ENCODE data around the gene GCK. TPM values are rescaled to one million over a fixed set of nuclear protein-coding genes. Genes with fewer than 3 reads are reported as not detected.

Gene GCK
- polyA plus RNA-seq, 1 of the 3 experiments (the other 2 are of a cell fraction): 1.6 TPM

- no peaks in the 10 kb centered on the region for H3K9me2 ChIP-seq
- H3F3A ChIP-seq (replicated peaks; ENCODE audit: insufficient read depth): peaks cover 11% of the 10 kb centered on the region
- H2AFZ ChIP-seq (ENCODE audit: low read depth): no peak overlapping the region
- ChIA-PET POLR2A (interaction anchor here (1.2 to 3.2 kb wide), 9 partner anchors 9 to 78 kb away, joined by 3 to 18 read pairs (median 5); partner anchors contain the start of genes AEBP1, PGAM2 and YKT6), CTCF (interaction anchor here (0.6 to 3.3 kb wide), 16 partner anchors 8 to 113 kb away, joined by 3 to 15 read pairs (median 3); partner anchors contain the start of genes AEBP1 and YKT6)
- H3K79me2 ChIP-seq (ENCODE audit: insufficient read depth): peaks cover 43% of the 10 kb centered on the region
- no peaks in the 10 kb centered on the region for H3K27me3 ChIP-seq (ENCODE audit: insufficient read depth)
- peak overlapping the region; percentile 84 for H3K9ac ChIP-seq
- H3K4me1 ChIP-seq (ENCODE audit: control insufficient read depth in 1 of 2, insufficient read depth in 2 of 2, low read depth in 1 of 2, low read length in 1 of 2): peaks cover 7 to 20% of the 10 kb centered on the region in 2 experiments; a peak in 3 of 4 replicates
- no peaks in the 10 kb centered on the region for H4K20me1 ChIP-seq (ENCODE audit: insufficient read depth)
- peak overlapping the region; percentile 99 for H3K4me2 ChIP-seq
- DNase-seq: peak; percentile 51
- WGBS (ENCODE audit: low lambda C conversion rate): 37% methylated on average over 1 of the region's 1 CpG
- peak overlapping the region; percentile 71 to 92 for H3K4me3 ChIP-seq (ENCODE audit: low read depth in 2 of 2, low read length in 1 of 2)
- H3K36me3 ChIP-seq (replicated peaks in 1 of 2; ENCODE audit: control insufficient read depth in 1 of 2, insufficient read depth in 2 of 2, low read length in 1 of 2): peaks cover 20 to 31% of the 10 kb centered on the region in 2 experiments
- TF ChIP-seq IRF3 (IDR thresholded peaks at IDR 0.05; ENCODE audit: low read depth, low read length): no peak
- no peaks in the 10 kb centered on the region for H3K9me3 ChIP-seq
- H3K27ac ChIP-seq (ENCODE audit: low read depth in 2 of 2, low read length in 1 of 2): peak overlapping the region; percentile 63 to 68
Measured at GRCh38 chr7:44122529-44122928, 66.7 kb downstream of the GCK start.

- no peak overlapping the region for H2AFZ ChIP-seq (ENCODE audit: low read depth)
- H3K4me3 ChIP-seq (ENCODE audit: low read depth in 2 of 2, low read length in 1 of 2): peak overlapping the region; percentile 71 to 92; a peak in 2 of 4 replicates
- H3K4me2 ChIP-seq: peak overlapping the region; percentile 99
- H3K36me3 ChIP-seq (replicated peaks in 1 of 2; ENCODE audit: control insufficient read depth in 1 of 2, insufficient read depth in 2 of 2, low read length in 1 of 2): peaks cover 20 to 36% of the 10 kb centered on the region in 2 experiments
- H4K20me1 ChIP-seq (ENCODE audit: insufficient read depth): no peaks in the 10 kb centered on the region
- DNase-seq: no peak
- peak overlapping the region in 1 of 2 experiments; percentile 63; a peak in 1 of 4 replicates for H3K27ac ChIP-seq (ENCODE audit: low read depth in 2 of 2, low read length in 1 of 2)
- H3K4me1 ChIP-seq (ENCODE audit: control insufficient read depth in 1 of 2, insufficient read depth in 2 of 2, low read depth in 1 of 2, low read length in 1 of 2): peaks cover 7 to 20% of the 10 kb centered on the region in 2 experiments; a peak in 3 of 4 replicates
- CTCF ChIA-PET: interaction anchor here (1.0 to 3.3 kb wide), 7 partner anchors 11 to 79 kb away, joined by 3 to 15 read pairs (median 6); partner anchors contain the start of genes AEBP1 and YKT6
- H3K27me3 ChIP-seq (ENCODE audit: insufficient read depth): no peaks in the 10 kb centered on the region
- H3K9ac ChIP-seq: peak overlapping the region; percentile 84; the same call in 1 of the 2 replicates
- H3K79me2 ChIP-seq (ENCODE audit: insufficient read depth): peaks cover 43% of the 10 kb centered on the region
- peaks cover 11% of the 10 kb centered on the region for H3F3A ChIP-seq (replicated peaks; ENCODE audit: insufficient read depth)
- no peaks in the 10 kb centered on the region for H3K9me3 ChIP-seq
- POLR2A ChIA-PET: interaction anchor here (1.7 to 3.2 kb wide), 3 partner anchors 10 to 56 kb away, joined by 5 to 18 read pairs (median 9); partner anchors contain the start of genes AEBP1 and PGAM2
- TF ChIP-seq NFIC (IDR thresholded peaks at IDR 0.05; ENCODE audit: borderline replicate concordance) (no peak), EZH2phosphoT487 (IDR thresholded peaks at IDR 0.05; ENCODE audit: borderline replicate concordance, low read depth) (no peak), FOSL2 (IDR thresholded peaks at IDR 0.05; ENCODE audit: borderline replicate concordance, low read depth) (no peak), ZBTB33 (IDR thresholded peaks at IDR 0.05; ENCODE audit: borderline replicate concordance, low read depth) (no peak), PBX3 (IDR thresholded peaks at IDR 0.05) (no peak), RFX5 (IDR thresholded peaks at IDR 0.05; ENCODE audit: low read length) (no peak), FOXM1 (IDR thresholded peaks at IDR 0.05; ENCODE audit: low read depth) (no peak), NRF1 (IDR thresholded peaks at IDR 0.05; ENCODE audit: low read depth, low read length) (no peak), JUND (IDR thresholded peaks at IDR 0.05) (no peak)
- TF ChIP-seq, protein P1, sequence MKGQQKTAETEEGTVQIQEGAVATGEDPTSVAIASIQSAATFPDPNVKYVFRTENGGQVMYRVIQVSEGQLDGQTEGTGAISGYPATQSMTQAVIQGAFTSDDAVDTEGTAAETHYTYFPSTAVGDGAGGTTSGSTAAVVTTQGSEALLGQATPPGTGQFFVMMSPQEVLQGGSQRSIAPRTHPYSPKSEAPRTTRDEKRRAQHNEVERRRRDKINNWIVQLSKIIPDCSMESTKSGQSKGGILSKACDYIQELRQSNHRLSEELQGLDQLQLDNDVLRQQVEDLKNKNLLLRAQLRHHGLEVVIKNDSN (IDR thresholded peaks at IDR 0.05; ENCODE audit: borderline replicate concordance, low read depth): no peak
- WGBS (ENCODE audit: low lambda C conversion rate): 93% methylated on average over 12 of the region's 12 CpGs
- no peaks in the 10 kb centered on the region for H3K9me2 ChIP-seq
Measured at GRCh38 chr7:44121761-44122420, 67.3 kb downstream of the GCK start.

All from SK-N-SH (cell line).